Measurements from ENCODE around the gene MKRN2.
"Not testable (repeated sequence)": the region's sequence is repeated elsewhere in the genome, so short reads cannot be mapped to it uniquely, and the experiment has no call there.

MKRN2 gene

GRCh38 chr3:12630843-12631242 lies 74.0 kb downstream of the MKRN2 start:
- not testable (repeated sequence) for DNase-seq (ENCODE audit: low spot score)

- no peak for DNase-seq (ENCODE audit: low spot score)
These were observed 75.6 kb downstream of the MKRN2 start for GRCh38 chr3:12632523-12632922.

- DNase-seq (ENCODE audit: low spot score) = no peak
These were observed 76.2 kb downstream of the MKRN2 start for GRCh38 chr3:12633108-12633507.
